H1 (cell line): ENCODE measurements around the gene THAP7. TPM values are rescaled to one million over a fixed set of nuclear protein-coding genes. Genes with fewer than 3 reads are reported as not detected.

ENCODE experiments used
- CTCF ChIA-PET: fragments of 300-600 bp; sonication (Branson Sonifier 250); formaldehyde crosslinking; loops from one replicate; lab custom pipeline; 2021; ENCODE audit not compliant: partially characterized antibody; lab: Charles Lee
- POLR2A ChIA-PET: fragments of 300-600 bp; sonication (Branson Sonifier 250); formaldehyde crosslinking; loops from one replicate; lab custom pipeline; 2021; ENCODE audit warnings: inconsistent platforms; ENCODE audit not compliant: partially characterized antibody; lab: Charles Lee
- DNase-seq, 2 experiments: peaks; one replicate each; pipeline versions ENCODE4 v3.0.0 to v3.0.0-alpha.2; 2010 to 2022; ENCODE audit warnings: low spot score in 2 of 2, low read depth in 1 of 2, mixed read lengths in 1 of 2
- FAIRE-seq: peaks from 2 replicates; lab custom pipeline; 2011; peaks lifted over from hg19 to GRCh38; lab: Jason Lieb, UNC
- H2AFZ ChIP-seq: 2 replicates; pipeline ENCODE4 v1.8.1; 2012; ENCODE audit warnings: low read length, inconsistent platforms
- H2AK5ac ChIP-seq: 2 replicates; pipeline ENCODE4 v1.6.1; 2013; ENCODE audit warnings: low read depth, low read length
- H2BK120ac ChIP-seq: replicated peaks from 2 replicates; pipeline ENCODE3; 2013; ENCODE audit warnings: low read depth, low read length, inconsistent platforms
- H2BK12ac ChIP-seq: 2 replicates; pipeline ENCODE4 v1.6.1; 2013; ENCODE audit warnings: low read depth, low read length
- H2BK15ac ChIP-seq: 2 replicates; pipeline ENCODE4 v1.6.1; 2013; ENCODE audit warnings: low read length
- H2BK20ac ChIP-seq: 2 replicates; pipeline ENCODE4 v1.6.1; 2013; ENCODE audit warnings: low read length
- H2BK5ac ChIP-seq: 2 replicates; pipeline ENCODE4 v1.6.1; 2013; ENCODE audit warnings: low read depth, low read length
- H3K14ac ChIP-seq: 2 replicates; pipeline ENCODE4 v1.6.1; 2013; ENCODE audit warnings: inconsistent platforms; ENCODE audit not compliant: insufficient read length
- H3K18ac ChIP-seq: 2 replicates; pipeline ENCODE4 v1.6.1; 2013; ENCODE audit warnings: low read length; ENCODE audit errors: extremely low read depth
- H3K23ac ChIP-seq: 2 replicates; pipeline ENCODE4 v1.6.1; 2013; ENCODE audit warnings: inconsistent platforms; ENCODE audit not compliant: insufficient read length
- H3K23me2 ChIP-seq: 2 replicates; pipeline ENCODE4 v1.6.1; 2013; ENCODE audit warnings: low read depth, low read length
- H3K27ac ChIP-seq: 2 replicates; pipeline ENCODE4 v1.6.1; 2011; ENCODE audit warnings: low read depth, low read length, inconsistent platforms
- H3K27me3 ChIP-seq, 4 experiments: replicated peaks in 1 of 4; 1 replicate in 1 of 4; 2 replicates in 3 of 4; pipeline versions ENCODE4 v1.6.1 to v1.8.1; 2011 to 2013; ENCODE audit warnings: low read length in 3 of 4, mild to moderate bottlenecking in 3 of 4, inconsistent platforms in 2 of 4, mixed read lengths in 2 of 4, moderate library complexity in 1 of 4; ENCODE audit not compliant: control insufficient read depth in 3 of 4, insufficient read depth in 3 of 4; ENCODE audit errors: extremely low read depth in 1 of 4
- H3K36me3 ChIP-seq, 4 experiments: 2 replicates each; pipeline versions ENCODE4 v1.6.1 to v1.8.1; 2011 to 2013; ENCODE audit warnings: mild to moderate bottlenecking in 4 of 4, low read length in 3 of 4, moderate library complexity in 2 of 4, control low read depth in 1 of 4, inconsistent platforms in 1 of 4; ENCODE audit not compliant: insufficient read depth in 4 of 4, control insufficient read depth in 2 of 4
- H3K4ac ChIP-seq: replicated peaks from 2 replicates; pipeline ENCODE3; 2013; ENCODE audit warnings: low read length, low read depth, mixed read lengths, inconsistent platforms; ENCODE audit not compliant: insufficient read length
- H3K4me1 ChIP-seq, 4 experiments: replicated peaks in 1 of 4; 1 replicate in 1 of 4; 2 replicates in 3 of 4; pipeline versions ENCODE4 v1.6.1 to v1.8.1; 2011 to 2013; ENCODE audit warnings: low read length in 3 of 4, inconsistent platforms in 2 of 4, mixed read lengths in 1 of 4; ENCODE audit not compliant: insufficient read depth in 4 of 4, control insufficient read depth in 3 of 4
- H3K4me2 ChIP-seq, 2 experiments: 2 replicates each; pipeline versions ENCODE4 v1.6.1 to v1.8.1; 2011 to 2013; ENCODE audit warnings: low read depth in 2 of 2, low read length in 2 of 2, control low read depth in 1 of 2, inconsistent platforms in 1 of 2, mild to moderate bottlenecking in 1 of 2; ENCODE audit not compliant: insufficient read depth in 1 of 2
- H3K4me3 ChIP-seq, 4 experiments: fragments of 200-600, 300-600 bp in 1 of 4; sonication (generic), shearing (Covaris generic), sonication (Bioruptor Twin) in 1 of 4; 2 replicates each; pipeline versions ENCODE4 v1.5.1 to v1.8.1; 2011 to 2016; ENCODE audit warnings: low read length in 4 of 4, low read depth in 3 of 4, control low read depth in 2 of 4, inconsistent platforms in 2 of 4, mild to moderate bottlenecking in 2 of 4, mixed read lengths in 1 of 4, moderate library complexity in 1 of 4; ENCODE audit not compliant: insufficient read depth in 2 of 4; ENCODE audit errors: extremely low read depth in 1 of 4
- H3K56ac ChIP-seq: replicated peaks from 2 replicates; pipeline ENCODE3; 2013; ENCODE audit warnings: low read depth, mild to moderate bottlenecking, mixed read lengths, low read length, inconsistent platforms; ENCODE audit not compliant: insufficient read length
- H3K79me1 ChIP-seq: 2 replicates; pipeline ENCODE4 v1.6.1; 2013; ENCODE audit warnings: low read depth, low read length, control low read depth
- H3K79me2 ChIP-seq, 2 experiments: 2 replicates each; pipeline versions ENCODE4 v1.6.1 to v1.8.1; 2012 to 2013; ENCODE audit warnings: low read length in 2 of 2, mild to moderate bottlenecking in 2 of 2, inconsistent platforms in 1 of 2; ENCODE audit not compliant: insufficient read depth in 2 of 2, control insufficient read depth in 1 of 2
- H3K9ac ChIP-seq, 4 experiments: replicated peaks in 1 of 4; 1 replicate in 1 of 4; 2 replicates in 3 of 4; pipeline versions ENCODE4 v1.6.1 to v1.8.1; 2011 to 2013; ENCODE audit warnings: low read depth in 3 of 4, low read length in 3 of 4, control low read depth in 2 of 4, mild to moderate bottlenecking in 2 of 4, moderate library complexity in 2 of 4, inconsistent platforms in 1 of 4; ENCODE audit errors: extremely low read depth in 1 of 4
- H3K9me3 ChIP-seq, 2 experiments: 2 replicates each; pipeline versions ENCODE4 v1.6.1 to v1.8.1; 2012 to 2013; ENCODE audit warnings: mild to moderate bottlenecking in 2 of 2, moderate library complexity in 2 of 2, control low read depth in 1 of 2, inconsistent platforms in 1 of 2, low read depth in 1 of 2, low read length in 1 of 2, mixed read lengths in 1 of 2; ENCODE audit not compliant: insufficient read depth in 2 of 2
- H4K20me1 ChIP-seq, 2 experiments: replicated peaks in 1 of 2; 2 replicates each; pipeline versions ENCODE3 to v1.8.1; 2011 to 2013; ENCODE audit warnings: inconsistent platforms in 2 of 2, low read length in 2 of 2, mild to moderate bottlenecking in 1 of 2; ENCODE audit not compliant: insufficient read depth in 2 of 2, control insufficient read depth in 1 of 2
- H4K5ac ChIP-seq: 2 replicates; pipeline ENCODE4 v1.6.1; 2013; ENCODE audit warnings: low read length, low read depth, mixed read lengths, inconsistent platforms; ENCODE audit not compliant: insufficient read length
- H4K8ac ChIP-seq: 2 replicates; pipeline ENCODE4 v1.8.0; 2013; ENCODE audit warnings: mild to moderate bottlenecking, moderate library complexity, low read length, inconsistent platforms; ENCODE audit not compliant: insufficient read depth; ENCODE audit errors: extremely low read depth
- H4K91ac ChIP-seq: replicated peaks from 2 replicates; pipeline ENCODE3; 2013; ENCODE audit warnings: low read length, mixed read lengths, inconsistent platforms; ENCODE audit not compliant: insufficient read length
- EP300 ChIP-seq, 2 experiments: IDR thresholded peaks; 1 replicate in 1 of 2; 2 replicates in 1 of 2; pipeline ENCODE4 v1.6.1; 2011 to 2012; ENCODE audit warnings: low read depth in 2 of 2, low read length in 2 of 2, mild to moderate bottlenecking in 2 of 2, borderline replicate concordance in 1 of 2, inconsistent platforms in 1 of 2, moderate library complexity in 1 of 2
- WGBS, 2 experiments: shearing (Covaris generic) in 1 of 2; methylation state at CpG; one replicate each; pipeline versions ENCODE4 v1.1.6 to v1.1.7; 2013 to 2015; ENCODE audit warnings: low lambda C conversion rate in 2 of 2, mixed read lengths in 2 of 2, inconsistent platforms in 1 of 2, low coverage in 1 of 2, missing lambda C conversion rate in 1 of 2; ENCODE audit not compliant: insufficient replicate concordance in 2 of 2, insufficient coverage in 1 of 2, insufficient read length in 1 of 2; ENCODE audit errors: extremely low coverage in 1 of 2, missing lambda C conversion rate in 1 of 2; 5-methylcytosine and 5-hydroxymethylcytosine counted together
- polyA plus RNA-seq, 7 experiments: library from polyadenylated mRNA; depleted of rRNA in 3 of 7; stranded (reverse) in 5 of 7; unstranded in 2 of 7; fragments of >200 nt in 5 of 7; fragments of 200-250 nt in 2 of 7; gene quantifications; 1 replicate in 5 of 7; 2 replicates in 1 of 7; 4 replicates in 1 of 7; pipeline versions ENCODE4 v1.2.1 to v1.2.3, GENCODE V29; 2011 to 2013; ENCODE audit warnings: missing spikeins in 2 of 7, mixed read lengths in 2 of 7
- total RNA-seq: library from RNA; stranded (reverse); fragmentation: NEBNext Ultra II Directional; extraction: Animal tissue kit (Norgen Biotek cat#: 25700); gene quantifications from 2 replicates; pipeline ENCODE4 v1.2.1, GENCODE V29; 2021

Gene THAP7
- total and polyA plus RNA-seq, 2 of the 8 experiments (the other 6 are each of a cell fraction or from before 2014, with no cell fraction given): 16.9 to 32.5 TPM

- Histone ChIP-seq H3K79me2 (no peaks in the 10 kb centered on the region), H3K18ac (no peak overlapping the region), H2BK12ac (no peak overlapping the region), H3K4me2 (no peak overlapping the region), H3K27me3 (no peaks in the 10 kb centered on the region), H3K27ac (no peak overlapping the region), H4K91ac (no peak overlapping the region), H2AK5ac (no peak overlapping the region), H2BK5ac (no peak overlapping the region), H4K20me1 (peaks cover 0 to 6% of the 10 kb centered on the region in 2 experiments), H3K9ac (no peak overlapping the region), H2BK20ac (no peak overlapping the region), H2AFZ (no peak overlapping the region), H2BK120ac (no peak overlapping the region), H3K36me3 (peaks cover 0 to 10% (median 3%) of the 10 kb centered on the region in 4 experiments; a peak in 4 of 8 replicates), H3K9me3 (no peaks in the 10 kb centered on the region), H3K23me2 (no peaks in the 10 kb centered on the region; the same call in 1 of the 2 replicates), H3K79me1 (no peaks in the 10 kb centered on the region), H3K4me3 (no peak overlapping the region), H3K14ac (no peak overlapping the region), H3K23ac (no peak overlapping the region), H4K5ac (no peak overlapping the region), H3K4ac (no peak overlapping the region), H4K8ac (no peak overlapping the region), H3K4me1 (no peaks in the 10 kb centered on the region; a peak in 1 of 7 replicates), H2BK15ac (no peak overlapping the region), H3K56ac (no peak overlapping the region)
- ChIA-PET CTCF (interaction anchor here (0.9 to 2.6 kb wide), 5 partner anchors 10 to 106 kb away, joined by 3 to 9 read pairs (median 4); no protein-coding TSS in a partner anchor), POLR2A (interaction anchor here (1.4 to 3.5 kb wide), 4 partner anchors 8 to 18 kb away, joined by 5 to 17 read pairs (median 5); partner anchors contain the start of gene LZTR1)
- WGBS, 2 experiments: 87% methylated on average over 20 of the region's 24 CpGs; no CpG with 5 or more reads in 1 of the 2 experiments
- DNase-seq (no peak), FAIRE-seq (no peak)
- no peak for TF ChIP-seq EP300 (IDR thresholded peaks at IDR 0.05; ENCODE audit: borderline replicate concordance in 1 of 2, low read depth in 2 of 2, low read length in 2 of 2)
These were observed 10.5 kb downstream of the THAP7 start for GRCh38 chr22:20991252-20992055.
